Bronchial epithelial cell (primary cell): ENCODE measurements around the gene ALOX12B. TPM values are rescaled to one million over a fixed set of nuclear protein-coding genes. Genes with fewer than 3 reads are reported as not detected.
"Not testable (repeated sequence)": the region's sequence is repeated elsewhere in the genome, so short reads cannot be mapped to it uniquely, and the experiment has no call there.

Experiments used
- DNase-seq: peaks from one replicate; pipeline ENCODE4 v3.0.0-alpha.2; 2010; ENCODE audit warnings: low read depth
- FAIRE-seq: peaks from 2 replicates; lab custom pipeline; 2011; peaks lifted over from hg19 to GRCh38; lab: Jason Lieb, UNC
- H3K27me3 ChIP-seq: 2 replicates; pipeline ENCODE4 v1.5.1; 2011; ENCODE audit warnings: low read length; ENCODE audit not compliant: control insufficient read depth, insufficient read depth
- H3K36me3 ChIP-seq: 2 replicates; pipeline ENCODE4 v1.5.1; 2011; ENCODE audit warnings: low read length; ENCODE audit not compliant: control insufficient read depth, insufficient read depth
- H3K4me3 ChIP-seq: 2 replicates; pipeline ENCODE4 v1.5.1; 2011; ENCODE audit warnings: mild to moderate bottlenecking, low read depth, low read length, control low read depth
- CTCF ChIP-seq: IDR thresholded peaks from 2 replicates; pipeline ENCODE4 v1.5.1; 2011; ENCODE audit warnings: mild to moderate bottlenecking, moderate library complexity, low read length, control low read depth, inconsistent platforms; ENCODE audit not compliant: insufficient read depth, severe bottlenecking
- total RNA-seq: library from RNA; depleted of rRNA; stranded (reverse); fragments of >200 nt; gene quantifications from 2 replicates; pipeline ENCODE4 v1.2.1, GENCODE V29; 2014

ALOX12B gene
- total RNA-seq, 1 donor from 2014 or later, result 0.26 TPM

- peaks cover 3% of the 10 kb centered on the region for H3K27me3 ChIP-seq
- no peak for FAIRE-seq
- no peaks in the 10 kb centered on the region for H3K36me3 ChIP-seq
- no peak for DNase-seq
- H3K4me3 ChIP-seq, result no peak overlapping the region
- TF ChIP-seq CTCF, result no peak
Observed at GRCh38 chr17:8110907-8111306, 23.4 kb upstream of the ALOX12B start.

GRCh38 chr17:8110456-8110804 lies 22.9 kb upstream of the ALOX12B start:
- Histone ChIP-seq H3K4me3 (no peak overlapping the region), H3K27me3 (peaks cover 3% of the 10 kb centered on the region), H3K36me3 (no peaks in the 10 kb centered on the region)
- FAIRE-seq (no peak), DNase-seq (no peak)
- TF ChIP-seq CTCF, result no peak

GRCh38 chr17:8109661-8110455 lies 22.3 kb upstream of the ALOX12B start:
- FAIRE-seq (no peak), DNase-seq (peak; percentile 42)
- Histone ChIP-seq H3K36me3 (no peaks in the 10 kb centered on the region), H3K4me3 (peak overlapping the region; percentile 42), H3K27me3 (peaks cover 3% of the 10 kb centered on the region)
- TF ChIP-seq CTCF, result peak; percentile 96

GRCh38 chr17:8108972-8109660 lies 21.6 kb upstream of the ALOX12B start:
- H3K36me3 ChIP-seq, result no peaks in the 10 kb centered on the region
- no peak for TF ChIP-seq CTCF
- H3K27me3 ChIP-seq, result no peaks in the 10 kb centered on the region
- DNase-seq (no peak), FAIRE-seq (no peak)
- no peak overlapping the region for H3K4me3 ChIP-seq

- H3K36me3 ChIP-seq, H3K4me3 ChIP-seq, H3K27me3 ChIP-seq, DNase-seq, FAIRE-seq: not testable (repeated sequence)
Observed at GRCh38 chr17:8106980-8107379, 19.5 kb upstream of the ALOX12B start.

- peak; percentile 91 for DNase-seq
- TF ChIP-seq CTCF, result no peak
- H3K4me3 ChIP-seq, result no peak overlapping the region
- no peaks in the 10 kb centered on the region for H3K36me3 ChIP-seq
- no peaks in the 10 kb centered on the region for H3K27me3 ChIP-seq
- peak; percentile 90 for FAIRE-seq
Observed at GRCh38 chr17:8105957-8106398, 18.5 kb upstream of the ALOX12B start.
